Adrenal gland (tissue), 12 donors: ENCODE data around the gene RALY. TPM values are rescaled to one million over a fixed set of nuclear protein-coding genes. Genes with fewer than 3 reads are reported as not detected.

Experiments used
- DNase-seq, 7 donors: peaks; one replicate each; pipeline ENCODE4 v3.0.0-alpha.2; 2019 to 2020
- H3K27ac ChIP-seq, 5 donors: fragments of 200-600 bp; sonication (generic) in 4 of 5; 1 replicate in 3 of 5; 2 replicates in 2 of 5; pipeline versions ENCODE4 v1.5.1 to v1.8.0; 2016 to 2020; ENCODE audit warnings: mild to moderate bottlenecking in 1 of 5
- H3K27me3 ChIP-seq: fragments of 200-600 bp; 2 replicates; pipeline ENCODE4 v1.8.0; 2021
- H3K36me3 ChIP-seq, 2 donors: fragments of 200-600 bp; replicated peaks in 1 of 2; 1 replicate in 1 of 2; 2 replicates in 1 of 2; pipeline versions ENCODE4 v1.5.1 to v1.8.0; 2018 to 2022
- H3K4me1 ChIP-seq, 2 donors: fragments of 200-600 bp; replicated peaks in 1 of 2; 1 replicate in 1 of 2; 2 replicates in 1 of 2; pipeline versions ENCODE4 v1.5.1 to v1.8.0; 2018 to 2021
- H3K4me3 ChIP-seq, 4 donors: fragments of 200-600 bp; sonication (generic) in 3 of 4; one replicate each; pipeline ENCODE4 v1.5.1; 2016 to 2018
- H3K9me3 ChIP-seq, 3 donors: fragments of 200-600 bp; sonication (generic) in 1 of 3; replicated peaks in 1 of 3; 1 replicate in 2 of 3; 2 replicates in 1 of 3; pipeline versions ENCODE4 v1.5.1 to v1.8.0; 2016 to 2021
- CTCF ChIP-seq, 6 experiments: fragments of 450-650 bp in 4 of 6; fragments of 200-600 bp in 2 of 6; sonication (generic) in 1 of 6; IDR thresholded peaks; 1 replicate in 5 of 6; 2 replicates in 1 of 6; pipeline versions ENCODE4 v1.5.1 to v1.8.0; 2016 to 2021; ENCODE audit warnings: antibody characterized with exemption in 6 of 6, mild to moderate bottlenecking in 2 of 6, moderate library complexity in 1 of 6
- POLR2A ChIP-seq, 2 donors: fragments of 450-650 bp; IDR thresholded peaks; one replicate each; pipeline ENCODE4 v1.6.1; 2017; ENCODE audit warnings: antibody characterized with exemption in 2 of 2, mild to moderate bottlenecking in 2 of 2, moderate library complexity in 1 of 2
- WGBS, 4 donors: extraction: QIAGEN DNeasy Blood & Tissue Kit in 2 of 4; methylation state at CpG; one replicate each; pipeline versions ENCODE4 v1.1.5 to v1.1.7; 2013 to 2017; 5-methylcytosine and 5-hydroxymethylcytosine counted together
- intact Hi-C, 2 donors: fragments of 100-400 bp; cut with DNase I; formaldehyde crosslinking; loops; one replicate each; pipeline versions ENCODE4 v1.14.1 to v1.15.0; 2022 to 2023
- polyA plus RNA-seq, 3 donors: library from polyadenylated mRNA; stranded (reverse); fragments of 200-250 nt in 2 of 3; fragments of 350-450 nt in 1 of 3; fragmentation: Illumina TruSeq in 1 of 3; extraction: RNeasy Lipid Tissue Mini Kit (QIAGEN cat#74804) in 1 of 3; gene quantifications; one replicate each; pipeline ENCODE4 v1.2.3, GENCODE V29; 2013 to 2014
- total RNA-seq, 9 donors: library from RNA; depleted of rRNA in 4 of 9; stranded (reverse); fragments of >200 nt in 4 of 9; fragments of 120-200 nt in 1 of 9; fragmentation: NEBNext Ultra II Directional in 1 of 9; extraction: Animal tissue kit (Norgen Biotek cat#: 25700) in 1 of 9; gene quantifications; one replicate each; pipeline versions ENCODE4 v1.1.0 to v1.2.4, GENCODE V29; 2013 to 2023
- donor health status: healthy with polysubstance abuse.
- donor health status: Bipolar disorder and iron deficiency.
- donor health status: DM: yes; HTN: yes; CAD: no.
- donor health status: DM: no; HTN: no; CAD: no.
- donor health status: DM: no; HTN: no; CAD: no.
- donor health status: DM: yes; HTN: yes; CAD: no.

RALY gene
- total and polyA plus RNA-seq, 12 donors, result 30.0 to 128 (median 78.1) TPM

DNA sequence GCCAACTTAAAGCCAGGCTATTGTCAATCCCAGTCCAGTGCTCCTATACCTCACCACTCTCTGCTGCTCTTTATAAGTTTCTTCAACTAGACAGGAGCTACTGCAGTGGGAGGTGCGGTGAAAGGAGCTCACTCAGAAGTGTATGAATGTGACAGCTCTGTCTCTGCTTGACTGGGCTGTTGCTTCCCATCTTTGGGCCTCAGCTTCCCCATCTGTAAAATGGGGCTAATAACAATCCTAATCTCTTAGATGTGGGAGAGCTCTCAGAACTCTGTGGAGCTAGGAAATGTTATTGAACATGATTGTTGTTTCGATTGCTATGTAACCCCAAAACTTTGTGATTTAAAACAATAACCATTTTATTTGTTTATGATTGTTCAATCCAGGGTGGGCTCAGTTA lies 8.4 kb upstream of the RALY start:
- H3K4me1 ChIP-seq, result no peaks in the 10 kb centered on the region
- no peak overlapping the region for H3K4me3 ChIP-seq
- no peak for DNase-seq
- WGBS, 4 donors, result 77 to 92% (median 89%) methylated on average over 2 of the region's 2 CpGs
- H3K27ac ChIP-seq, result no peak overlapping the region
- H3K9me3 ChIP-seq, result no peaks in the 10 kb centered on the region
- H3K27me3 ChIP-seq, result no peaks in the 10 kb centered on the region
- no peak for TF ChIP-seq POLR2A (IDR thresholded peaks at IDR 0.05)
- TF ChIP-seq CTCF (IDR thresholded peaks at IDR 0.05), result no peak
- H3K36me3 ChIP-seq, result no peaks in the 10 kb centered on the region
- intact Hi-C loops, result no loop called here

DNA sequence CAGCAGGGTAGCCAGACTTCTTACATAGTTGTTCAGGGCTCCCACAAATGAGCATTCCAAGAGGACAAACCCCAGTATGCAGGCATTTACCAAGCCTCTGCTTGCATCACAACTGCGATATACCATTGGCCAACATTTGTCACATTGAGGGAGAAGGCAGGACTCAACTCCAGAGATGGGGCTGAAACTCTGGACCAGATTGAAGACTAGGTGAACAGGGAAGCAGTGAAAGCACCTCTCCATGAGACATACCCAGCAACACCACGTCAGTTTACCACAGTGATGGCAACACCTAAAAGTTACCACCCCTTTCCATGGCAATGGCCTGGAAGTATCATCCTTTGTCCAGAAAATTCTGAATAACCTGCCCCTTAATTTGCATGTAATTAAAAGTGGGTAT lies 7.9 kb upstream of the RALY start:
- H3K4me1 ChIP-seq, result no peaks in the 10 kb centered on the region
- H3K4me3 ChIP-seq, result no peak overlapping the region
- H3K36me3 ChIP-seq, result no peaks in the 10 kb centered on the region
- intact Hi-C loops, result no loop called here
- WGBS, 4 donors, result 0 to 91% (median 74%) methylated on average over 1 to 2 of the region's 2 CpGs
- no peaks in the 10 kb centered on the region for H3K27me3 ChIP-seq
- H3K9me3 ChIP-seq, result no peaks in the 10 kb centered on the region
- H3K27ac ChIP-seq, result no peak overlapping the region
- TF ChIP-seq POLR2A (IDR thresholded peaks at IDR 0.05) (no peak), CTCF (IDR thresholded peaks at IDR 0.05) (no peak)
- DNase-seq, result no peak

DNA sequence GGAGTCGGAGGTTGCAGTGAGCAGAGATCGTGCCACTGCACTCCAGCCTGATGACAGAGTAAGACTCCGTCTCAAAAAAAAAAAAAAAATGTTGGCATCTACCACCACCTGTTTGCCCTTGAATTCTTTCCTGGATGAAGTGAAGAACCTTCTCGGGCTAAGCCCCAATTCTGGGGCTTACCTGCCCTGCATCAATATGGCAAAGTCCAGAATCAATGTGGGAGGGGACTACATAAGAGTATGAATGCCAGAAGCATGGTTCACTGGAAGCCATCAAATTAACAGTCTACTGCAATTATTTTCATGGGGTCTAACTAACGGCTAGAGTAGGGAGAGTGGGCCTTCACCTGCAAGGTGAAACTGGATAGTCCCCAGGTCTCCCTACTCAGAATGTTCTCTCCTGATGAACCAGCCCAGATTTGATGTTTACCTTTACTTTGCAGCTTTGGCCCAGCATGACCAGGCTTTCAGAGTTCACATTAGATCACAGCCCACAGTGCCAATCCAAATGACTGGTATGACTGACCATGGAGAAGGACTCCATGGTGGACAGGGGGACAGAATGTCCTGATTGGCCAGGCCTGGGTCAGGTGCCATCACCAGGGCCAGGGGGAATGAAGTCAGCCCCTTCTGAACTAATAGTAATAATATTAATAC lies 7.0 kb upstream of the RALY start:
- DNase-seq, result no peak
- TF ChIP-seq POLR2A (IDR thresholded peaks at IDR 0.05) (no peak), CTCF (IDR thresholded peaks at IDR 0.05) (no peak)
- intact Hi-C loops, result no loop called here
- H3K27ac ChIP-seq, result no peak overlapping the region
- H3K4me3 ChIP-seq, result no peak overlapping the region
- no peaks in the 10 kb centered on the region for H3K36me3 ChIP-seq
- H3K9me3 ChIP-seq, result no peaks in the 10 kb centered on the region
- 82 to 87% (median 84%) methylated on average over 5 of the region's 5 CpGs for WGBS, 4 donors
- no peaks in the 10 kb centered on the region for H3K4me1 ChIP-seq
- H3K27me3 ChIP-seq, result no peaks in the 10 kb centered on the region

- H3K36me3 ChIP-seq, result no peaks in the 10 kb centered on the region
- no peaks in the 10 kb centered on the region for H3K27me3 ChIP-seq
- peaks cover 10 to 13% of the 10 kb centered on the region in 2 donors for H3K4me1 ChIP-seq
- H3K9me3 ChIP-seq, result no peaks in the 10 kb centered on the region
- no peak overlapping the region for H3K27ac ChIP-seq
- DNase-seq, result no peak
- intact Hi-C loops, result loop anchor here in 1 of 2 donors (10.0 kb wide), 1 partner anchor 75 kb away; no protein-coding TSS in a partner anchor
- H3K4me3 ChIP-seq, result no peak overlapping the region
- TF ChIP-seq CTCF (IDR thresholded peaks at IDR 0.05) (no peak), POLR2A (IDR thresholded peaks at IDR 0.05) (no peak)
- WGBS, 4 donors, result 92 to 94% (median 93%) methylated on average over 4 of the region's 4 CpGs
These were observed 3.6 kb upstream of the RALY start for GRCh38 chr20:33990075-33990474.
